HL-60 (cell line): ENCODE results near the gene ALKBH7.

Experiments used
- DNase-seq, 2 experiments: peaks; one replicate each; pipeline ENCODE4 v3.0.0-alpha.2; 2010 to 2020; ENCODE audit warnings: low read depth in 1 of 2, low spot score in 1 of 2
- H3K27ac ChIP-seq: fragments of 250-450 bp; sonication (Bioruptor Pico); replicated peaks from 2 replicates; pipeline ENCODE4 v1.5.1; 2020; ENCODE audit warnings: mild to moderate bottlenecking, moderate library complexity
- H3K27me3 ChIP-seq: fragments of 250-450 bp; sonication (Bioruptor Pico); 2 replicates; pipeline ENCODE4 v1.5.1; 2021; ENCODE audit warnings: mild to moderate bottlenecking, moderate library complexity; ENCODE audit not compliant: insufficient read depth, poor library complexity, severe bottlenecking
- H3K4me3 ChIP-seq: replicated peaks from 2 replicates; pipeline ENCODE4 v1.5.1; 2011; ENCODE audit warnings: mild to moderate bottlenecking, control low read depth, low read length; ENCODE audit not compliant: insufficient read depth
- CTCF ChIP-seq: IDR thresholded peaks from one replicate; pipeline ENCODE4 v1.5.1; 2011; ENCODE audit warnings: low read length, control low read depth, inconsistent platforms; ENCODE audit not compliant: insufficient read depth
- GABPA ChIP-seq: IDR thresholded peaks from 2 replicates; pipeline ENCODE4 v1.6.1; 2012; ENCODE audit warnings: low read depth
- POLR2AphosphoS5 ChIP-seq: IDR thresholded peaks from 2 replicates; pipeline ENCODE4 v1.6.1; 2012; ENCODE audit warnings: low read depth
- REST ChIP-seq: IDR thresholded peaks from 2 replicates; pipeline ENCODE4 v1.6.1; 2012; ENCODE audit warnings: low read depth; ENCODE audit not compliant: insufficient replicate concordance
- SPI1 ChIP-seq: IDR thresholded peaks from 2 replicates; pipeline ENCODE4 v1.6.1; 2012; ENCODE audit warnings: low read depth, mild to moderate bottlenecking, borderline replicate concordance

ALKBH7 gene

GRCh38 chr19:6333439-6333838, 39.2 kb upstream of the ALKBH7 start, which contains the start of gene ACER1:
TSS of gene ACER1 (minus strand) at chr19:6333612. CDS start at chr19:6333551, 61 bp downstream.
- Histone ChIP-seq H3K4me3 (no peak within 1 kb of the TSS), H3K27me3 (no peaks in the 10 kb centered on the region), H3K27ac (no peak within 1 kb of the TSS)
- DNase-seq, result no peak
- no peak for TF ChIP-seq CTCF
- TF ChIP-seq SPI1, result no peak
- TF ChIP-seq REST, result no peak
- TF ChIP-seq POLR2AphosphoS5, result no peak
- TF ChIP-seq GABPA, result no peak

- no peak overlapping the region for H3K27ac ChIP-seq
- H3K4me3 ChIP-seq, result no peak overlapping the region
- TF ChIP-seq CTCF (no peak), REST (no peak), GABPA (no peak), POLR2AphosphoS5 (no peak), SPI1 (no peak)
- no peak for DNase-seq
- H3K27me3 ChIP-seq, result no peaks in the 10 kb centered on the region
These were observed 37.9 kb upstream of the ALKBH7 start for GRCh38 chr19:6334490-6335285.

GRCh38 chr19:6340493-6341201, 31.9 kb upstream of the ALKBH7 start:
- TF ChIP-seq GABPA, result no peak
- no peak for TF ChIP-seq REST
- no peak for TF ChIP-seq POLR2AphosphoS5
- DNase-seq, result no peak
- Histone ChIP-seq H3K27me3 (no peaks in the 10 kb centered on the region), H3K27ac (no peak overlapping the region), H3K4me3 (no peak overlapping the region)
